HG03025 (cell line): ENCODE measurements around the gene GPBP1L1.
"Not testable (repeated sequence)": the region's sequence is repeated elsewhere in the genome, so short reads cannot be mapped to it uniquely, and the experiment has no call there.

Experiments
- ATAC-seq: cut with Tn5 transposase; IDR thresholded peaks from one replicate; pipeline ENCODE4 v1.9.1; 2021; ENCODE audit warnings: mild to moderate bottlenecking, moderate library complexity; ENCODE audit not compliant: unreplicated experiment, low FRiP score

Gene GPBP1L1, protein sequence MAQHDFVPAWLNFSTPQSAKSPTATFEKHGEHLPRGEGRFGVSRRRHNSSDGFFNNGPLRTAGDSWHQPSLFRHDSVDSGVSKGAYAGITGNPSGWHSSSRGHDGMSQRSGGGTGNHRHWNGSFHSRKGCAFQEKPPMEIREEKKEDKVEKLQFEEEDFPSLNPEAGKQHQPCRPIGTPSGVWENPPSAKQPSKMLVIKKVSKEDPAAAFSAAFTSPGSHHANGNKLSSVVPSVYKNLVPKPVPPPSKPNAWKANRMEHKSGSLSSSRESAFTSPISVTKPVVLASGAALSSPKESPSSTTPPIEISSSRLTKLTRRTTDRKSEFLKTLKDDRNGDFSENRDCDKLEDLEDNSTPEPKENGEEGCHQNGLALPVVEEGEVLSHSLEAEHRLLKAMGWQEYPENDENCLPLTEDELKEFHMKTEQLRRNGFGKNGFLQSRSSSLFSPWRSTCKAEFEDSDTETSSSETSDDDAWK

DNA sequence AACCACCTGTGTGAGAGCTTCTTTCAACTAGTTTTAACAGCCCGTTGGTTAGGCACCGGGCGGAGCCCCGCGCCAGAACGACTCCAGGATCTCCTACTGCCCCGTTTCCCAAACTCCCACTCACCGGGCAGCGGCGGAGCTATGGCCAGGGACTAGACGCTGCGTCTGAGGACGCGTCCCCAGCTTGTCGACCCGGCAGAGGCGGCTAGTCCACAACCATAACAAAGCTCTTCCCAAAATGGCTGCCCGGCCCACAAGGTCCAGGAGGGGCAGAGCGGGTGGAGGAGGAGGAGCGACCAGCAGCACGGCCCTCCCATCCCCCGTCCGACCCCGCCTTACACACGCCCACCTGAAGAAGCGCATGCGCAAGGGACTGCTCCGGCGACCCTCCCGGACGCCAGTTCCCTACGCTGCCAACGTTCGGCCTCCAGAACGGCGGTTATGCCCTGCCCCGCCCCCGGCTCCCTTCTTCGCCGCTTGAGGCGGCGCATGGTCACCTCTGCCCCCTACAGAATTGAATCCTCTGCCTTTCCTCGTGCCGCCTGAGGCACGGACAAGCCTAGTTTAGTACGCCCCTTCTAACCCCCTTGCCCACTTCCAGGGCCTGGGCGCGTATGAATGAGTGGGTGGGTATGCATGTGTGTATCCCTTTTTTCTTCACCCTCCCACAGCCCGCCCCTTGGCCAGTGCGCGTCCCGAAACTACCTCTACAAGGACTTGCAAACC lies at the start of gene GPBP1L1:
Gene GPBP1L1 (minus strand): TSS at position 246 of the 726 bp plus-strand sequence. CDS start 27,446 bp downstream, outside the sequence.
- peak; percentile 50 for ATAC-seq

DNA sequence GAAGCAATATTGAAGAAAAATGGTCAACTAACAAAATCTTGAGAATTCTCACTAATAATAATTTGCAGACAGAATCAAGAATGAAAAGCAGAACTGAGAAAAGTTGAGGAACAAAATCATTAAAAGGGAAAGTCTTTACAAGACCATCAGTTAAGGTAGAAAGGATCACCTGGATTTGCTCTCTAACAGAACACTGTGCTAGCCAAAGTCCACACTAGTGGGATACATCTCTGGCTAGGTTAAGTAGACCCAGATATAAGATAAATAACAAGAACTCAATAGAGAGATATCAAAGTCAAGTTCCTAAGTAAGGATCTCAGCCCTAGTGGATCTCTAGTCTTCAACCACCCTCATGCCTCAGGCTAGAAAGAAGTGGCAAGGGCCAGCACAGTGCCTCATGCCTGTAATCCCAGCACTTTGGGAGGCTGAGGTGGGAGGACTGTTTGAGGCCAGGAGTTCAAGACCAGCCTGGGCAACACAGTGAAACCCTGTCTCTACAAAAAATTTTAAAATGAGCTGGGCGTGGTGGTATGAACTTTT lies 44.5 kb upstream of the GPBP1L1 start:
- no peak for ATAC-seq

DNA sequence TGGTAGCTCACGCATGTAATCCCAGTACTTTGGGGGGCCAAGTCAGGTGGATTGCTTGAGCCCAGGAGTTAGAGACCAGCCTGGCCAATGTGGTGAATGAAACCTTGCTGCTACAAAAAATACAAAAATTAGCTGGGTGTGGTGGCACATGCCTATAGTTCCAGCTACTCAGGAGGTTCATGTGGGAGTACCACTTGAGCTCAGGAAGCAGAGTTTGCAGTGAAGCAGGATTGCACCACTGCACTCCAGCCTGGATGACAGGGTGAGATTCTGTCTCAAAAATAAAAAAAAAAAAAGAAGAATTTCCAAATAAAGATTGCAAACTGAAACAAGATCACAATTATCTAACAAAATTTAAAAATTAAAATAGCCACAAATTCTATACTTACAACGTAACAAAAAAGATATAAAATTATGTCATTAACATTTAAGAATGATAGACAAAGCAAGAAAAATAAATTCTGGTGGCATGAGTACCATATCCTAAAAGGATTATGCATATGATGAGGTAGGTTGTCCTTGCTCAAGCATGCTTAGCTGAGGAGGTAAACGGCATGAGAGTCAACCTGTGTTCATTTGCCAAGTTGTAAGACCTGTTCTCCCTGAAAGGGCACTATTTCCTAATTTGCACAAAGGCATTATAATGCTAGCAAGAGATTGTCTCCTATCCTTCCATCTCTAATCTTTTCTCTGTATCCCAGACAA lies 43.9 kb upstream of the GPBP1L1 start:
- ATAC-seq: no peak

DNA sequence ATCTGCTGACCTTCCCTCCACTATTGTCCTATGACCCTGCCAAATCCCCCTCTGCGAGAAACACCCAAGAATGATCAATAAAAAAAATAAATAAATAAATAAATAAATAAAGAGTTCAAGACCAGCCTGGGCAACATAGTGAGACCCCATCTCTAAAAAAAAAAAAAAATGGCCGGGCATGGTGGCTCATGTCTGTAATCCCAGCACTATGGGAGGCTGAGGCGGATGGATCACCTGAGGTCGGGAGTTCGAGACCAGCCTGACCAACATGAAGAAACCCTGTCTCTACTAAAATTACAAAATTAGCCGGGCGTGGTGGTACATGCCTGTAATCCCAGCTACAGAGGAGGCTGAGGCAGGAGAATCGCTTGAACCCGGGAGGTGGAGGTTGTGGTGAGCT lies 39.7 kb upstream of the GPBP1L1 start:
- not testable (repeated sequence) for ATAC-seq

DNA sequence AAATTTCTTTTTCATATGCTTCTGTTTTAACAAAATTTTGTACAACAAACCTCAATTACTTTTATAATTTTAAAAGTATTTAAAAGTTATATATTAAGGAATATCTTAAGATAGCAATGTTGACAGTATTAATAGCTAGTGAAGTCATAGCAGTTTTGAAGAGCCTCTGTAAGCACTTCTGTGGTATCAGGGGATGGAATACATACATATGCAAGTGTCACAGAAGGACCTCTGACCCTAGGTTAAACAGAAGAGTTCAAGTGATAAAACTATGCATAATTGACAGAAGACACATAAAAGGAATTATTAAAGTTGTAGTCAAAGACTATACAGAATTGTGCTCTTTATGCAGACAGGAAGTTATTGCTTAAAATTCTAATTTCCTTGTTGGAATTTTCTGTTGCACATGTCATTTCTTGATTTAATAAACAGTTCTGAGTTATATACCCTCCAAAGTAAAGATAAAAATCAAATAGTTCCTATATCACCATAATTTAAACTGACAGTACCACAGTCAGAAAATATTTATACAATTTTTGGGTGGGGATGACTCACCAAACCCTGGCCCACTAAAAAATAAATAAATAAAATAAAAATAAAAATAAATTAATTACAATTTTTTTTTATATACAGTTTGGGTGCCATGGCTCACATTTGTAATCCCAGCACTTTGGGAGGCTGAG lies 37.1 kb upstream of the GPBP1L1 start:
- ATAC-seq: no peak

DNA sequence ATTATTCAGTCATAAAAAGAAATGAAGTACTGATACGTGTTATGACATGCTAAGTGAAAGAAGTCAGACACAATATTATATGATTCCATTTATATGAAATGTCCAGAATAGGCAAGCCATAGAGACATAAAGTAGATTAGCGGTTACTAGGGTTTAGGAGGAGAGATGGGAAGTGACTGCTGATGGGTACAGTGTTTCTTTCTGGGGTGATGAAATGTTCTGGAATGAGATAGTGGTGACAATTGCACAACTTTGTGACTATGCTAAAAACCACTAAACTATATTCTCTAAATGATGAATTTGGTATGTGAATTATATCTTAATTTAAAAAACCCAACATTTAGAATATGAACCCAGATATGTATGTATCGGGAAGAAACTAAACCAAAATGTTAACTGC lies 36.5 kb upstream of the GPBP1L1 start:
- ATAC-seq: no peak

DNA sequence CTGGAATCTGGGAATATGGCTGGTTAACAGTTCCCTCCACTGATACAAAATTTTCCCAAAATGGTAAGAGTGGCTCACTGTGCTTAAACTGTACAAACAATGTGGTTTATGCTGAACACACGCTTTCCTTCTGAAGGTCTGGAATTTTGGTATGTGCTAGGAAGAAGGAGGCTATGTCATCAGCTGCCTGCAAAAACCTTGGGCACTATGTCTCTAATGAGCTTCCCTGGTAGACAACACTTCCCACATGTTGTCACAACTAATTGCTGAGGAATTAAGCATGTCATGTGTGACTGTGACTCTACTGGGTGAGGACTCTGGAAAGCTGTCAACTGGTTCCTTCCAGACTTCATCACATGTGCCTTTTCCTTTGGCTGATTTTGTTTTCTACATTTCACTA lies 34.9 kb upstream of the GPBP1L1 start:
- no peak for ATAC-seq

DNA sequence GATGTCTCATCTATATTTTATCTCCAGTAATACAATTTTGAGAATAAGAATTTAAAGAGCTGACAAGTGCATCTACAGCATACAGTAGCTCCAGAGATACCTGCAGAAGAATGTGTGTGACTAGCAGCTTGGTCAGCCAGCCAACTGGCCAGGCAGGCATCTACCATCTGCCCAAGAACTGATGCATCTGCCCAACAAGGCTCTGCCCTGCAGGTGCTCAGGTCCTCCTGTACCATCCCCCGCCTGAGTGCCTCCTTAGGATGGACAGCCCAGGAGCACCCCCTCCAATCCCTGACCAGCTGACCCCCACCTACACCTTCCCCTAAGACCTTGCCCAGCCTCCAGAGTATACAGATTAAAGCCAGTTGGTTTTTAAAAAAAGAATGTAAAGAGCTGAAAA lies 32.0 kb upstream of the GPBP1L1 start:
- ATAC-seq: no peak

DNA sequence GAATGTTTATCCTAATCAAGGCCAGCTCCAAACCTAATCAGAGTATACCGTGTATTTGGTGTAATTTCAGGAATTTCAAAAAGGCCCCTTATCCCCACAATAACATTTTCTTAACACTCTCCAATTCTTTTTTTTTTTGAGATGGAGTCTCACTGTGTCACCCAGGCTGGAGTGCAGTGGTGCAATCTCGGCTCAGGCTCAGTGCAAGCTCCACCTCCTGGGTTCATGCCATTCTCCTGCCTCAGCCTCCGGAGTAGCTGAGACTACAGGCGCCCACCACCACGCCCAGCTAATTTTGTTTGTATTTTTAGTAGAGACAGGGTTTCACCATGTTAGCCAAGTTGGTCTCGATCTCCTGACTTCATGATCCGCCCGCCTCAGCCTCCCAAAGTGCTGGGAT lies 31.1 kb upstream of the GPBP1L1 start:
- ATAC-seq: not testable (repeated sequence)

DNA sequence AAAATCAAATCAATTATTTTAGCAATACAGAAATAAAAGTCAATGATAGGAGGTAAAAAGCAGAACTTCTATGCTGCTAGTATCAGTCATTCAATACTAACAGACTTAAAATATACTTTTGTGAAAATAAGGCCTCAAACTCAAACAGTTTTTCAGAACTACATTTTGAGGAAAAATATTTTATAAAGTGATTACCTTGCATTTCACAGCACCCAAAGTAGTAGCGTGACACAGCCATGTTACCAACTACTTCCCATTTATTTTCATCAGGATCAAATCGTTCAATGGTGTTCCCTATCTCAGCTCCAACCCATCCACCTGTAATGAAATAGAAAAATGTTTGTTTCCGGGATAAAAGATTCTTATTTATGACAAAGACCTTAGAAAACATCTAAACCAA lies 30.4 kb upstream of the GPBP1L1 start:
- ATAC-seq: no peak

DNA sequence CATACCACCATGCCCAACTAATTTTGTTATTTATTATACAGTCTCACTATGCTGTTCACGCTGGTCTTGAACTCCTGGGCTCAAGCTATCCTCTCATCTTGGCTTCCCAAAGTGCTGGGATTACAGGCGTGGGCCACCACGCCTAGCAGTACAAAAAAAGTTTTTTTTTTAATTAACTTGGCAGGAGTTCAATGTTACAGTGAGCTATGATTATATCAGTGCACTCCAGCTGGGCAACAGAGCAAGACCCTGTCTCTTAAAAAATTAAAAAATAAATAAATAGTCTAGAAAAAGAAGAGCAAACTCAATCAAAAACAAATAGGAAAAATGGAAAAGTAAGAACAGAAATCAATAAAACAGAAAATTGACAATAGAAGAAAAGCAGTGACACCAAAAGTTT lies 27.4 kb upstream of the GPBP1L1 start:
- no peak for ATAC-seq

DNA sequence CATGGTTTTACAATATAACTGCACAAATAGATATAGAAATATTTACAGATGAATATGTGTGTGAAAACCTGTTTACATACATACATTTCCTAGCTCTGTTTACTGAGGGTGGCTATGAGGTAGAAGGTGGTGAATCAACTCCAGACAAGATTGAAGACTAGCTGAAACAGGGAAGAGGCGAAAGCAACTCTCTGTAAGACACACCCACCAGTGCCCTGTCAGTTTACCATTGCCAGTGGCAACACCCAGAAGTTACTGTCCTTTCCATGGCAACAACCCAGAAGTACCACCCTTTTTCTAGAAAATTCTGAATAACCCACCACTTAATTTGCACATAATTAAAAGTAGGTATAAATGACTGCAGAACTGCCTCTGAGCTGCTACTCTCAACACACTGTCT lies 18.3 kb upstream of the GPBP1L1 start:
- no peak for ATAC-seq

DNA sequence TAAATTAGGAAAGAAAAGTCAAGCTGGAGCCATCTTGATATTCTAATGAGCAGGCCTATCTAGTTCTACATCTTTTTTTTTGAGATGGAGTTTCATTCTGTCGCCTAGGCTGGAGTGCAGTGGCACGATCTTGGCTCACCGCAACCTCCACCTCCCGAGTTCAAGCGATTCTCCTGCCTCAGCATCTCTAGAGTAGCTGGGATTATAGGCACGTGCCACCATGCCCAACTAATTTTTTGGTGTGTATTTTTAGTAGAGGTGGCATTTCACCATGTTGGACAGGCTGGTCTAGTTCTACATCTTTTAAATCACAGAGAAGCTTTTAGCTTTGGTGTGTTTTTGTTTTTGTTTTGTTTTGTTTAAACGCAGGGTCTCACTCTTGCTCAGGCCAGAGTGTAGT lies 8.5 kb upstream of the GPBP1L1 start:
- ATAC-seq: no peak

DNA sequence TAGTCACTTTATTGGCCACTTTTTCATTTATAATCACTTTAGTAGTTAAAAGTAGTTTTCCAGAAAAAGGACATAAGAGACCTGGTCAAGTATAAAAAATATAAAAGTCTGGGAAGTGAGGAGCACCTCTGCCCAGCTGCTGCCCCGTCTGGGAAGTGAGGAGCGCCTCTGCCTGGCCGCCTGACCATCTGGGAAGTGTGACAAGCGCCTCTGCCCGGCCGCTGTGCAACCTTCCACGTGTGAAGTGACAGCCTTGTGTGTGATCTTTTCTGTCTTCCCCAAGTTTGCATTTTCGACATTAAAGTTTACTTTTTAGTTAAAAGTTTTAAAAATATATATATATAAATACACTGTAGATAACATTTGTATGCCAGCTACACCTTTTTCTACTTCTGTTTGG lies 7.5 kb upstream of the GPBP1L1 start:
- not testable (repeated sequence) for ATAC-seq

DNA sequence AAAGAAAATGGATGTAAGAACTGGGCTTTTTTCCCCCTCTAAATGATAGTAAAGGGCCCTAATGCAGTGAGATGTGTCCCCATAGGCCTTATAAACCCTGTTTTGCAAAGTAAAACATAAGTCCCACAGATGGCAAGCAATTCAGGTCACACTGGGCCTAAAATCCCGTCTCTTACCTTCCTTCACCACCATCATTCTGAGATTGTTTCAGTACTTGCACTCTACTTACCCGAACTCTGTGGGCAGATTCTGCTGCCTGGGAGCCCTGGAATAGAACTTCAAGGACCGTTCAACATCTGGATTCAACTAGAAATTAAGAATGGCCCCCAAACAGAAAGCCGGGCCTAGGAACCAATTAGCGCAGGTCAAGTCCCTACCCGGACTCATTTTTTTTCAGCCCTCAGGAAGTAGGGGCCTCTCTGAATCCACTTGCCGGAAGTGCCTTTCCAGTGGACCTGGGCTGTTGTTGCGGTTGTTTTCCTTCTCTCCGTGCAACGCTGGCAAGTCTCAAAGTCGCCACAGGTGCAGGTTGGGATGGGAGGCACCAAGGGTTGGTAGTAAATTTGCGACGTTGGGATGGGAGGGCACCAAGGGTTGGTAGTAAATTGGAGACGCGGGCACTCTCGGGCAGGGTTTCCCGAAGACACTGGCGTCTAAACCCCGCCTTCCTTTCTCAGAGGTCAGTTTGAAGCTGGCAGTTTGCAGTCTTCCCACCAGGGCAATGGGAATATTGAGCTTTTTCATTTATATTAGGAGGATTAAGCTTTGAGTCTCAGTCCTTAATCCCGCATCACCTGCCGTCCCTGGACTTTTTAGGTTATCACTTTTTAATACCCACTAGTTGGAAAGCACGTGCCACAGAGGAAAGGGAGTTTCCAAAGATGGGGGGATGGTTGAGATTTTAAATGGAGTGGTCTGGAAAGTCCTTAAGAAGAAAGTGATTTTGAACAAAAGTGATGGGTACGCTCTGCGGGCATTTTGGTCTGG lies 1.7 kb upstream of the GPBP1L1 start, which contains the start of gene TMEM69:
Gene TMEM69 (plus strand): TSS at position 428 of the 987 bp plus-strand sequence. CDS start 2,888 bp downstream, outside the sequence.
- ATAC-seq: no peak

DNA sequence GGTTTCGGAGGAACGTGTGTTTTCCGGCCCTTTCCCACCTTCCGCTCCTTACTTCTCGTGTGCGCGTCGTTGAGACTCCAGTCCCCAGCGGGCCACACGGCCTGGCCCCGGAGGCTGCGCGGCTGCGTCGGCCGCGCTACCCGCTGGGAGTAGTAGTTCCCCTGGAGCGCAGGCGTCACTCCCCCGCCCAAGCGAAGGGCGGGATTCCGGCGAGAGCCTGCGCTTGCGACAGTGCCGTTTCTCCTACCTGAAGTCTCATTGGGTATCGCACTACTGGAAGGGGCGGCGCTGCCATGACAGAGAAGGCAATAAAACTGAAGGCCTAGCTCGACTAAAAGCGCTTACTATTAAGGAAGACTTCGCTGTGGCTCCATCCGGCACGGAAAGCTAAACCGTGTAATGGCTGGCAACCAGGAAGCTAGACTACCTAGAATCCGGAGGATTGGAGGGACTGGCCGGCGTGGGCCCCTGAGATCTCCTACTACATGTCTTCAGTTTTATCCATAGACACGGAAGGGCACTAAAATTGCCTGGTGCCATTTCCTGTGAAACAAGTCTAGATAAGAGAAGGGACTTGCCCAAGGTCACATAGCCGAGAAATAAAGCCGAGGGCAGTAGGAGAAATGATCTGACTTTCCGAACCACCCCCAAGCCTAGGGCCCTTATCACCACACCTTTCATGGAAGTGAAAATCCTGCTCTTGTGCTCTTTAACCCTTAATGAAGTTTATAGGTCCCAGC lies 851 bp upstream of the GPBP1L1 start:
- peak; percentile 75 for ATAC-seq

DNA sequence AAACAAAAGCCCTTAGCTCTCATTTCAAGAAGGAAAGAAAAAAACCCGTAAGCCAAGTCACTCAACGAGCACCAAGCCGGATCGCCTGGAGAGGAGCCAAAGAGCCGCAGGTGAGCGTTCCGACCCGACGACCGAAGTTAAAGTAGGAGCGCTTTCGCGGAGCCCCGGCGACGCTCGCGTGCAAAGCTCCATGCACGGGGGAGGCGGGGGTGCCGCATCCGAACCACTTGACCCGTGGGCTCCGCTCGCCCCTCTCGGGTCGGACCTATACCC lies 382 bp downstream of the GPBP1L1 start:
- no peak for ATAC-seq

DNA sequence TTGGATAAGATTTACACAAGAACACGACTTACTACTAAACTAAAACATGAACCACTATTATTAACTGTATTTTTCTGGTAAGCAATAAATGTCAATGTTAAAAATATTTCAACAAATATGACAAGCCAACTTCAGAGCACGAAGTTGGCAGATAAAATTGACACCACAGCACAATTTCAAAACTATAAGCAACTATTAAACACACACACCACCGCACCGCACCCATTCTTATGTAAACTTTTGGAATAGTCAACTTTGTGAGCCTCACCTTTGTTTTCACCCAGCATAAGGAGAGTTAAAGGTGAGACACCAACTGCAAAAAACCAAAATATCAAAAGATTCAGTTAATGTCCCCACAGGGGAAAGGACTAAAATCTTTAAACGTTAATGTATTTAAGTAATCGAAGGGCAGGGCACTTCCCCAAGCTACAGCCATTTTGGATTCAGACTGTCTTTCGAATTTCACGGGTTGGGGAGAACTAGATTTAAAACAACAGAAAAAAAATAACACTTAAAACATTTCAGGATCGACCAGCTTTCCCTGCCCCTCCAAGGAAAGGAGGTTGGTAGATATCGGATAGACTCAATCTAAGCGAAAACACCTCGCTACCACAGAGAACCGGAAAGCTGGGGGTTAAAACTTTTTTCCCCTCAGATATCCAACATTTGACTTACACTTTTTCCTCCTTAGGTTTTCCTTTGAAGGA lies 872 bp downstream of the GPBP1L1 start:
- ATAC-seq: no peak
